Activated CD8-positive, alpha-beta T cell treated with anti-CD3 and anti-CD28 coated beads for 36 hours (primary cell): ENCODE results near the gene CHST15. TPM values are rescaled to one million over a fixed set of nuclear protein-coding genes. Genes with fewer than 3 reads are reported as not detected.

Experiments used
- ATAC-seq: fragments of 200-7000 bp; cut with Tn5 transposase; one replicate; pipeline ENCODE4 v1.10.0; 2021; ENCODE audit warnings: mild to moderate bottlenecking, moderate library complexity
- CTCF ChIA-PET: fragments of 350-600 bp; sonication (Branson Sonifier 250); formaldehyde crosslinking; loops from one replicate; lab custom pipeline; 2021; ENCODE audit warnings: antibody characterized with exemption; lab: Charles Lee
- POLR2A ChIA-PET: fragments of 350-600 bp; sonication (Branson Sonifier 250); formaldehyde crosslinking; loops from one replicate; lab custom pipeline; 2021; ENCODE audit warnings: antibody characterized with exemption; lab: Charles Lee
- DNase-seq: peaks from one replicate; pipeline ENCODE4 v3.0.0-alpha.2; 2020
- H3K27ac Mint-ChIP-seq: one replicate; pipeline ENCODE4 v1.8.0; 2021; ENCODE audit warnings: mild to moderate bottlenecking, mixed read lengths
- H3K27me3 Mint-ChIP-seq: one replicate; pipeline ENCODE4 v1.8.0; 2021; ENCODE audit warnings: mixed read lengths
- H3K36me3 Mint-ChIP-seq: one replicate; pipeline ENCODE4 v1.8.0; 2021; ENCODE audit warnings: low read depth, mixed read lengths
- H3K4me1 Mint-ChIP-seq: one replicate; pipeline ENCODE4 v1.8.0; 2021; ENCODE audit warnings: low read depth, mixed read lengths
- H3K4me3 Mint-ChIP-seq: one replicate; pipeline ENCODE4 v1.8.0; 2021; ENCODE audit warnings: mild to moderate bottlenecking, moderate library complexity, mixed read lengths
- H3K9me3 Mint-ChIP-seq: one replicate; pipeline ENCODE4 v1.8.0; 2021; ENCODE audit warnings: mixed read lengths
- intact Hi-C: fragments of 100-400 bp; cut with micrococcal nuclease; formaldehyde crosslinking; loops from one replicate; pipeline ENCODE4 v1.10.0; 2022
- total RNA-seq, 2 experiments: library from RNA; stranded (reverse); gene quantifications; one replicate each; pipeline ENCODE4 v1.2.3, GENCODE V29; 2021
- TF ChIP-seq, protein P1 (sequence below): fragments of 200-600 bp; IDR thresholded peaks from one replicate; pipeline ENCODE4 v1.8.0; 2022; ENCODE audit warnings: antibody characterized with exemption, mild to moderate bottlenecking

Gene CHST15
- total RNA-seq, 2 experiments from 2014 or later: 0.36 to 0.81 TPM

DNA sequence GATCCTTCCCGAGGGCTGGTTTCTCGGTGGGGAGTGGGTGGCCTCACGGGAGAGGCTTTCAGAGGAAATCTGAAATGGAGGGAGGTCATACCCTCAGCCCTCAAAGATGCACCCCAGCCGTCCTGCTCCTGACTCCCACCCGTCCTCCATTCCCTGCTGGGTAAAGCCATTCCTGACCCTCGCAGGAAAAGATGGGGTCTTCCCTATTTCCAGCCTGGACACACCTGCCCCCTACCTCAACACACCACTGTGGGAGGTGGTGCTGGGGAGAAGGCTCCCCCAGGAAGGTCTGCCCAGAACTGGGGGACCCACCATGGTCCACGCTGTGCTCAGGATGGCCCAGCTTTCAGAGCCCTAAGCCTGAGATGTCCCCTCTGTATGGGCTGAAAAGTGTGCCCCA is 86.9 kb downstream of the CHST15 start:
- TF ChIP-seq, protein P1, sequence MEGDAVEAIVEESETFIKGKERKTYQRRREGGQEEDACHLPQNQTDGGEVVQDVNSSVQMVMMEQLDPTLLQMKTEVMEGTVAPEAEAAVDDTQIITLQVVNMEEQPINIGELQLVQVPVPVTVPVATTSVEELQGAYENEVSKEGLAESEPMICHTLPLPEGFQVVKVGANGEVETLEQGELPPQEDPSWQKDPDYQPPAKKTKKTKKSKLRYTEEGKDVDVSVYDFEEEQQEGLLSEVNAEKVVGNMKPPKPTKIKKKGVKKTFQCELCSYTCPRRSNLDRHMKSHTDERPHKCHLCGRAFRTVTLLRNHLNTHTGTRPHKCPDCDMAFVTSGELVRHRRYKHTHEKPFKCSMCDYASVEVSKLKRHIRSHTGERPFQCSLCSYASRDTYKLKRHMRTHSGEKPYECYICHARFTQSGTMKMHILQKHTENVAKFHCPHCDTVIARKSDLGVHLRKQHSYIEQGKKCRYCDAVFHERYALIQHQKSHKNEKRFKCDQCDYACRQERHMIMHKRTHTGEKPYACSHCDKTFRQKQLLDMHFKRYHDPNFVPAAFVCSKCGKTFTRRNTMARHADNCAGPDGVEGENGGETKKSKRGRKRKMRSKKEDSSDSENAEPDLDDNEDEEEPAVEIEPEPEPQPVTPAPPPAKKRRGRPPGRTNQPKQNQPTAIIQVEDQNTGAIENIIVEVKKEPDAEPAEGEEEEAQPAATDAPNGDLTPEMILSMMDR: no peak
- ATAC-seq (no peak), DNase-seq (no peak)
- ChIA-PET POLR2A (no interaction called here), CTCF (no interaction called here)
- no peaks in the 10 kb centered on the region for H3K9me3 Mint-ChIP-seq
- no peaks in the 10 kb centered on the region for H3K4me1 Mint-ChIP-seq
- intact Hi-C loops: no loop called here
- H3K27me3 Mint-ChIP-seq: no peaks in the 10 kb centered on the region
- H3K4me3 Mint-ChIP-seq: no peak overlapping the region
- no peak overlapping the region for H3K27ac Mint-ChIP-seq
- no peaks in the 10 kb centered on the region for H3K36me3 Mint-ChIP-seq

DNA sequence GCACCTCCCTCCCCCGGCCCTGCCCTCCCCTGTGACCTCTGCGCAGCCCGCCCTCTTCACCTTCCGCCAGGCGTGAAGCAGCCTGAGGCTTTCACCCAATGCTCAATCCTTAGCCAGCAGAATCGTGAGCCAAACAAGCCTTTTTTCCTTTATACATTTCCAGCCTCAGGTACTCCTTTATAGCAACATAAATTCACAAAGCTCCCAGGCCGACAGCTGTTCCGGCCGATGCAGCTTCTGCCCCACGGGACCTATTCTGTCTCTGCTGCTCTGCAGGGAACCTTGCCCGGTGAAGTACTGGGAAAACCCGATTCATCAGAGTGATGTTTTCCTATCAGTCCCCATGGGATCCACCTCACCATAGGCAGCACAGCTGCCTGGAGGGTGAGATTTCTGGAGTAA is 87.4 kb downstream of the CHST15 start:
- POLR2A ChIA-PET: no interaction called here
- ATAC-seq: no peak
- CTCF ChIA-PET: no interaction called here
- intact Hi-C loops: no loop called here
- no peaks in the 10 kb centered on the region for H3K9me3 Mint-ChIP-seq
- no peaks in the 10 kb centered on the region for H3K27me3 Mint-ChIP-seq
- H3K36me3 Mint-ChIP-seq: no peaks in the 10 kb centered on the region
- TF ChIP-seq, protein P1: no peak
- no peak for DNase-seq
- H3K27ac Mint-ChIP-seq: no peak overlapping the region
- H3K4me3 Mint-ChIP-seq: no peak overlapping the region
- H3K4me1 Mint-ChIP-seq: no peaks in the 10 kb centered on the region

DNA sequence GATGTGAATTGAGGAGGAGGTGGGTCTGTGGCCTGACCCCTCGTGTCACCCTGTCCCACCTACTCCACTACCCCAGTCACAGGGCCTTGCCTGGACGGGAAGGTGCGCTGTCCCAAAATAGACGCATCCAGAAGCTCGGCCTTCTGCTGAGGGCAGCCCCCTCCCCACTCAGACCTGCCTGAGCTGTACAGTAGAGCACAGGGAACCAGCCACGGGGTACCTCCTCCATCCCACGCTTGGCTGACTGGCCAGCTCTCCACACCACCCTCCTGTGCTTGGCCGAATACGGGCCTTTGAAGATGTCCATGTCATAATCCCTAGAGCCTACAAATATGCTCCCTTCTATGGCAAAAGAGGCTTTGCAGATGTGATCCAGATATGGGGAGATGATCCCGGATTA is 88.3 kb downstream of the CHST15 start:
- Mint-ChIP-seq H3K36me3 (no peaks in the 10 kb centered on the region), H3K4me1 (no peaks in the 10 kb centered on the region), H3K9me3 (no peaks in the 10 kb centered on the region), H3K27me3 (no peaks in the 10 kb centered on the region), H3K27ac (no peak overlapping the region), H3K4me3 (no peak overlapping the region)
- CTCF ChIA-PET: interaction anchor here (1.3 to 2.8 kb wide), 3 partner anchors 11 to 384 kb away, joined by 3 to 14 read pairs (median 8); no protein-coding TSS in a partner anchor
- ATAC-seq (no peak), DNase-seq (no peak)
- TF ChIP-seq, protein P1: no peak
- intact Hi-C loops: no loop called here
- POLR2A ChIA-PET: no interaction called here

DNA sequence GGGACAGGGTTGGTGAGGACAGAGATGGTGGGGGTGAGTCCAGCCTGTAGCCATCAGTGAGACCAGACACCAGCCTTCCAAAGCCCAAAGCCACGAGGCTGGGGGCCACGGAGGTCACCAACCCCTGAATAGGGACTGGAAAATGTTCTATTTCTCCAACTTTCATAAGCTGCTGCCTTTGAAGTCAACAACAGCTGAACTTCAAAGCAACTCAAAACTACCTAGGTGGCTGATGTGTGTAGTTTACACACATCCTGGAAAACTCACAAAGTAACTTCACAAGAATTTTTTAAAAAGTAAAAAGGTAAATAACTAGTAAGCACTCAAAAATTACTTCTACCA is 88.8 kb downstream of the CHST15 start:
- ATAC-seq (no peak), DNase-seq (no peak)
- intact Hi-C loops: no loop called here
- no peaks in the 10 kb centered on the region for H3K27me3 Mint-ChIP-seq
- no peaks in the 10 kb centered on the region for H3K9me3 Mint-ChIP-seq
- ChIA-PET POLR2A (no interaction called here), CTCF (interaction anchor here (1.3 to 2.8 kb wide), 3 partner anchors 10 to 385 kb away, joined by 3 to 14 read pairs (median 8); no protein-coding TSS in a partner anchor)
- H3K27ac Mint-ChIP-seq: no peak overlapping the region
- no peak overlapping the region for H3K4me3 Mint-ChIP-seq
- no peaks in the 10 kb centered on the region for H3K4me1 Mint-ChIP-seq
- TF ChIP-seq, protein P1: no peak
- H3K36me3 Mint-ChIP-seq: no peaks in the 10 kb centered on the region

DNA sequence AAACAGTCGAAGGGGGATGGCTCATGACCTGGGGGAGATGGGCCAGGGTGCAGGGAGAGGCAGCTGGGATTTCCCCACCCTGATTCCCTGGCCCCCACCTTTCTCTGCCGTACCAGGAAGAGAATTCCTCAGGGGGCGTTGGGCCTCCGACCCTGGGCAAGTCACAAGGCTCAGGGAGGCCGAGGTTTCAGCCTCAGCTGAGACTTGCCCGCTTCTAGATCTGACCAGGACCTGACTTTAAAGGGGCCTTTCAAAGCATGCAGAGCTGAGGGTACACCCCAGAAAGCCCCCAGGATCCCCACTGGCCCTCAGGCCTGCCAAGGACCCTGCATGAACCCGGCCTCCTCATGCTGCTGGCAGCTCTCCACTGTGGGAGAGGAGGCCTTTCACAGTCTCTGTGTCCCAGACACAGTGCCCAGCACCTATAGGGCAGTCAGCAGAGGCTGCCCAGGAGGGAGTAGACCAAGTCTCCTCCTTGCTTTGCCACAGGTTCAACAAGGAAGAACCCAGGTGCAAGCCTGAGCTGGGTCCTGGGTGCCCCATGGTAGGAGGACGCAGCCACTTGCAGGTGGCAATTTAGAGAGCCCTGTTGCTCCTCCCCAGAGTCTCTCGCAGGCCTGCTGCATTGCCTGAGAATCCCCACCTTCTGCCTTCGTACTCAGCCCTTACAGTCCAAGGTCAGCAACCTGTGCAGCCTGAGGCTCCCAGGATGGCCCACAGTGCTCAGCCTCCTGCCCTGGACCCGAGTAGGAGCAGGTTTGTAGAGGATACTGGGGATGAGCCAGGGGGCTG is 89.3 kb downstream of the CHST15 start:
- no peaks in the 10 kb centered on the region for H3K4me1 Mint-ChIP-seq
- no peak for ATAC-seq
- ChIA-PET CTCF (interaction anchor here (1.3 to 2.8 kb wide), 3 partner anchors 10 to 385 kb away, joined by 3 to 14 read pairs (median 8); no protein-coding TSS in a partner anchor), POLR2A (no interaction called here)
- no peaks in the 10 kb centered on the region for H3K27me3 Mint-ChIP-seq
- H3K4me3 Mint-ChIP-seq: no peak overlapping the region
- no peak overlapping the region for H3K27ac Mint-ChIP-seq
- H3K9me3 Mint-ChIP-seq: no peaks in the 10 kb centered on the region
- no peaks in the 10 kb centered on the region for H3K36me3 Mint-ChIP-seq
- intact Hi-C loops: no loop called here
- no peak for DNase-seq
- TF ChIP-seq, protein P1: no peak
